Natural killer cell treated with Interleukin-12 subunit alpha and Interleukin-12 subunit beta and Interleukin-15 and Interleukin-18, amount 100 ng/mL, for 72 hours (primary cell): Measurements from ENCODE around the gene BHLHA9. TPM values are rescaled to one million over a fixed set of nuclear protein-coding genes. Genes with fewer than 3 reads are reported as not detected.
"Not testable (repeated sequence)": the region's sequence is repeated elsewhere in the genome, so short reads cannot be mapped to it uniquely, and the experiment has no call there.

Experiments used
- ATAC-seq, 2 donors: fragments of 150-1000 bp; cut with Tn5 transposase in 1 of 2; sonication (Bioruptor Pico), chemical (Tn5 transposase) in 1 of 2; 2 replicates each; pipeline ENCODE4 v1.10.0; 2021
- DNase-seq: peaks from one replicate; pipeline ENCODE4 v3.0.0; 2022; ENCODE audit warnings: low spot score
- H3K27ac Mint-ChIP-seq, 2 donors: 1 replicate in 1 of 2; 2 replicates in 1 of 2; pipeline ENCODE4 v1.8.0; 2022; ENCODE audit warnings: mixed read lengths in 2 of 2, mild to moderate bottlenecking in 1 of 2, moderate library complexity in 1 of 2
- H3K27me3 Mint-ChIP-seq, 2 donors: 1 replicate in 1 of 2; 2 replicates in 1 of 2; pipeline ENCODE4 v1.8.0; 2022; ENCODE audit warnings: mixed read lengths in 2 of 2
- H3K36me3 Mint-ChIP-seq: one replicate; pipeline ENCODE4 v1.8.0; 2022; ENCODE audit warnings: mixed read lengths
- H3K4me1 Mint-ChIP-seq, 2 donors: 1 replicate in 1 of 2; 2 replicates in 1 of 2; pipeline ENCODE4 v1.8.0; 2022; ENCODE audit warnings: low read depth in 2 of 2, mixed read lengths in 2 of 2, mild to moderate bottlenecking in 1 of 2
- H3K4me3 Mint-ChIP-seq: one replicate; pipeline ENCODE4 v1.8.0; 2022; ENCODE audit warnings: mixed read lengths
- H3K9me3 Mint-ChIP-seq: 2 replicates; pipeline ENCODE4 v1.8.0; 2022; ENCODE audit warnings: mixed read lengths
- total RNA-seq, 2 donors: library from RNA; stranded (reverse); gene quantifications; one replicate each; pipeline ENCODE4 v1.2.3, GENCODE V29; 2022

BHLHA9 gene
- total RNA-seq, 2 donors from 2014 or later: not detected

GRCh38 chr17:1232786-1233185, 37.5 kb upstream of the BHLHA9 start:
- Mint-ChIP-seq H3K27ac (no peak overlapping the region), H3K9me3 (no peaks in the 10 kb centered on the region), H3K27me3 (peaks cover 17 to 29% of the 10 kb centered on the region in 2 donors), H3K4me3 (no peak overlapping the region), H3K36me3 (no peaks in the 10 kb centered on the region), H3K4me1 (peaks cover 13 to 16% of the 10 kb centered on the region in 2 donors)
- DNase-seq: no peak
- ATAC-seq: no peak

GRCh38 chr17:1234455-1234854, 35.8 kb upstream of the BHLHA9 start:
- ATAC-seq (no peak), DNase-seq (no peak)
- H3K9me3 Mint-ChIP-seq: no peaks in the 10 kb centered on the region
- no peak overlapping the region for H3K4me3 Mint-ChIP-seq
- no peaks in the 10 kb centered on the region for H3K36me3 Mint-ChIP-seq
- H3K27me3 Mint-ChIP-seq: peaks cover 14 to 22% of the 10 kb centered on the region in 2 donors
- peaks cover 9 to 10% of the 10 kb centered on the region in 2 donors for H3K4me1 Mint-ChIP-seq
- H3K27ac Mint-ChIP-seq: no peak overlapping the region

- ATAC-seq: no peak
- Mint-ChIP-seq H3K27me3 (peaks cover 11 to 13% of the 10 kb centered on the region in 2 donors), H3K4me3 (no peak overlapping the region), H3K9me3 (no peaks in the 10 kb centered on the region), H3K27ac (no peak overlapping the region), H3K36me3 (no peaks in the 10 kb centered on the region), H3K4me1 (peaks cover 0 to 3% of the 10 kb centered on the region in 2 donors)
- no peak for DNase-seq
Measured at GRCh38 chr17:1237471-1237870, 32.8 kb upstream of the BHLHA9 start.

- no peaks in the 10 kb centered on the region for H3K9me3 Mint-ChIP-seq
- H3K36me3 Mint-ChIP-seq: no peaks in the 10 kb centered on the region
- no peak overlapping the region for H3K27ac Mint-ChIP-seq
- no peak overlapping the region for H3K4me3 Mint-ChIP-seq
- H3K27me3 Mint-ChIP-seq: peaks cover 7 to 11% of the 10 kb centered on the region in 2 donors
- ATAC-seq: no peak
- no peak for DNase-seq
- peaks cover 0 to 3% of the 10 kb centered on the region in 2 donors for H3K4me1 Mint-ChIP-seq
Measured at GRCh38 chr17:1239210-1239609, 31.0 kb upstream of the BHLHA9 start.

- H3K36me3 Mint-ChIP-seq, ATAC-seq, DNase-seq, H3K27ac Mint-ChIP-seq, H3K4me3 Mint-ChIP-seq, H3K9me3 Mint-ChIP-seq, H3K4me1 Mint-ChIP-seq: not testable (repeated sequence)
- H3K27me3 Mint-ChIP-seq: peaks cover 7 to 11% of the 10 kb centered on the region in 2 donors
Measured at GRCh38 chr17:1240426-1240825, 29.8 kb upstream of the BHLHA9 start.

- Mint-ChIP-seq H3K4me1 (peaks cover 0 to 3% of the 10 kb centered on the region in 2 donors), H3K36me3 (no peaks in the 10 kb centered on the region), H3K9me3 (no peaks in the 10 kb centered on the region), H3K27me3 (peaks cover 7 to 11% of the 10 kb centered on the region in 2 donors), H3K27ac (no peak overlapping the region), H3K4me3 (no peak overlapping the region)
- ATAC-seq (no peak), DNase-seq (no peak)
Measured at GRCh38 chr17:1241929-1242328, 28.3 kb upstream of the BHLHA9 start.

- no peak for DNase-seq
- H3K4me1 Mint-ChIP-seq: peaks cover 0 to 3% of the 10 kb centered on the region in 2 donors
- no peak overlapping the region for H3K27ac Mint-ChIP-seq
- H3K36me3 Mint-ChIP-seq: no peaks in the 10 kb centered on the region
- H3K4me3 Mint-ChIP-seq: no peak overlapping the region
- H3K27me3 Mint-ChIP-seq: peaks cover 7 to 11% of the 10 kb centered on the region in 2 donors
- no peaks in the 10 kb centered on the region for H3K9me3 Mint-ChIP-seq
- ATAC-seq: no peak
Measured at GRCh38 chr17:1244606-1245012, 25.6 kb upstream of the BHLHA9 start.

GRCh38 chr17:1251866-1252608, 18.2 kb upstream of the BHLHA9 start:
- Mint-ChIP-seq H3K9me3 (no peaks in the 10 kb centered on the region), H3K27ac (no peak overlapping the region), H3K4me1 (peaks cover 0 to 18% of the 10 kb centered on the region in 2 donors), H3K4me3 (no peak overlapping the region), H3K27me3 (no peaks in the 10 kb centered on the region), H3K36me3 (no peaks in the 10 kb centered on the region)
- ATAC-seq: no peak
- DNase-seq: no peak

- no peaks in the 10 kb centered on the region for H3K36me3 Mint-ChIP-seq
Measured at GRCh38 chr17:1255041-1255440, 15.2 kb upstream of the BHLHA9 start.

GRCh38 chr17:1256699-1257098, 13.5 kb upstream of the BHLHA9 start:
- no peaks in the 10 kb centered on the region for H3K27me3 Mint-ChIP-seq
- no peaks in the 10 kb centered on the region for H3K9me3 Mint-ChIP-seq
- H3K27ac Mint-ChIP-seq: no peak overlapping the region
- peaks cover 16 to 32% of the 10 kb centered on the region in 2 donors for H3K4me1 Mint-ChIP-seq
- no peak for ATAC-seq
- no peak for DNase-seq
- H3K36me3 Mint-ChIP-seq: no peaks in the 10 kb centered on the region
- no peak overlapping the region for H3K4me3 Mint-ChIP-seq

More at GRCh38 chr17:1255041-1255440, 15.2 kb upstream of the BHLHA9 start:
- no peaks in the 10 kb centered on the region for H3K27me3 Mint-ChIP-seq
- H3K9me3 Mint-ChIP-seq: no peaks in the 10 kb centered on the region
- H3K4me3 Mint-ChIP-seq: no peak overlapping the region
- peaks cover 16 to 29% of the 10 kb centered on the region in 2 donors for H3K4me1 Mint-ChIP-seq
- ATAC-seq (no peak), DNase-seq (no peak)
- H3K27ac Mint-ChIP-seq: no peak overlapping the region

- peak overlapping the region; percentile 3 for H3K4me3 Mint-ChIP-seq
- H3K4me1 Mint-ChIP-seq: peaks cover 16 to 28% of the 10 kb centered on the region in 2 donors
- H3K9me3 Mint-ChIP-seq: no peaks in the 10 kb centered on the region
- H3K27me3 Mint-ChIP-seq: no peaks in the 10 kb centered on the region
- ATAC-seq (no peak), DNase-seq (no peak)
- H3K27ac Mint-ChIP-seq: no peak overlapping the region
- H3K36me3 Mint-ChIP-seq: no peaks in the 10 kb centered on the region
Measured at GRCh38 chr17:1260086-1260769, 10.0 kb upstream of the BHLHA9 start.

- H3K27ac Mint-ChIP-seq: no peak overlapping the region
- H3K36me3 Mint-ChIP-seq: no peaks in the 10 kb centered on the region
- DNase-seq (no peak), ATAC-seq (no peak)
- H3K4me3 Mint-ChIP-seq: peak overlapping the region; percentile 3
- H3K27me3 Mint-ChIP-seq: no peaks in the 10 kb centered on the region
- peaks cover 16 to 22% of the 10 kb centered on the region in 2 donors for H3K4me1 Mint-ChIP-seq
- no peaks in the 10 kb centered on the region for H3K9me3 Mint-ChIP-seq
Measured at GRCh38 chr17:1260770-1261161, 9.5 kb upstream of the BHLHA9 start.

- no peak for DNase-seq
- no peak for ATAC-seq
- Mint-ChIP-seq H3K4me3 (no peak overlapping the region), H3K36me3 (no peaks in the 10 kb centered on the region), H3K4me1 (peaks cover 12 to 13% of the 10 kb centered on the region in 2 donors), H3K9me3 (no peaks in the 10 kb centered on the region), H3K27me3 (no peaks in the 10 kb centered on the region), H3K27ac (no peak overlapping the region)
Measured at GRCh38 chr17:1264196-1264595, 6.0 kb upstream of the BHLHA9 start.

GRCh38 chr17:1267471-1267943, 2.7 kb upstream of the BHLHA9 start:
- no peaks in the 10 kb centered on the region for H3K9me3 Mint-ChIP-seq
- DNase-seq (no peak), ATAC-seq (no peak)
- peaks cover 7% of the 10 kb centered on the region in 2 donors for H3K4me1 Mint-ChIP-seq
- no peaks in the 10 kb centered on the region for H3K36me3 Mint-ChIP-seq
- peak overlapping the region; percentile 68 to 95 for H3K27ac Mint-ChIP-seq
- H3K27me3 Mint-ChIP-seq: peaks cover 0 to 4% of the 10 kb centered on the region in 2 donors
- H3K4me3 Mint-ChIP-seq: peak overlapping the region; percentile 85
